BJ (cell line): ENCODE results near the gene ARHGAP24. TPM values are rescaled to one million over a fixed set of nuclear protein-coding genes. Genes with fewer than 3 reads are reported as not detected.

Experiments
- CTCF ChIA-PET: fragments of 350-600 bp; formaldehyde crosslinking; extraction: SDS; loops from one replicate; lab custom pipeline; 2021; ENCODE audit warnings: antibody characterized with exemption, inconsistent platforms; lab: Yijun Ruan, JAX
- POLR2A ChIA-PET: fragments of 300-600 bp; sonication (Branson Sonifier 250); formaldehyde crosslinking; extraction: SDS; loops from one replicate; lab custom pipeline; 2021; ENCODE audit warnings: antibody characterized with exemption; lab: Charles Lee
- DNase-seq: peaks from one replicate; pipeline ENCODE4 v3.0.0-alpha.2; 2011; ENCODE audit warnings: low read depth
- H3K27me3 ChIP-seq: 2 replicates; pipeline ENCODE4 v1.6.0; 2011; ENCODE audit warnings: low read length; ENCODE audit not compliant: control insufficient read depth, insufficient read depth
- H3K36me3 ChIP-seq: 2 replicates; pipeline ENCODE4 v1.5.1; 2011; ENCODE audit warnings: low read length; ENCODE audit not compliant: control insufficient read depth, insufficient read depth
- H3K4me3 ChIP-seq: 2 replicates; pipeline ENCODE4 v1.5.1; 2011; ENCODE audit warnings: low read depth, mild to moderate bottlenecking, control low read depth, low read length
- CTCF ChIP-seq: IDR thresholded peaks from 2 replicates; pipeline ENCODE4 v1.5.1; 2011; ENCODE audit warnings: low read depth, mild to moderate bottlenecking, control low read depth, inconsistent platforms, low read length, moderate library complexity; ENCODE audit not compliant: insufficient read depth
- polyA plus RNA-seq: library from polyadenylated mRNA; depleted of rRNA; stranded (reverse); fragments of >200 nt; gene quantifications from 2 replicates; pipeline ENCODE4 v1.2.3, GENCODE V29; 2011

The ARHGAP24 gene
- polyA plus RNA-seq, 1 experiment = 17.7 TPM

GRCh38 chr4:85854546-85854945 is 379.6 kb downstream of the ARHGAP24 start:
- CTCF ChIA-PET = no interaction called here
- Histone ChIP-seq H3K27me3 (no peaks in the 10 kb centered on the region), H3K36me3 (no peaks in the 10 kb centered on the region), H3K4me3 (no peak overlapping the region)
- no peak for DNase-seq
- no peak for TF ChIP-seq CTCF
- POLR2A ChIA-PET = no interaction called here

GRCh38 chr4:85860066-85860740 is 385.3 kb downstream of the ARHGAP24 start:
- no peak overlapping the region for H3K4me3 ChIP-seq
- no peak for TF ChIP-seq CTCF
- no peaks in the 10 kb centered on the region for H3K27me3 ChIP-seq
- no peaks in the 10 kb centered on the region for H3K36me3 ChIP-seq
- CTCF ChIA-PET = interaction anchor here (0.7 kb wide), 1 partner anchor 16 kb away, joined by 3 read pairs; no protein-coding TSS in a partner anchor
- POLR2A ChIA-PET = no interaction called here
- DNase-seq = no peak

GRCh38 chr4:85861064-85861765 is 386.3 kb downstream of the ARHGAP24 start:
- Histone ChIP-seq H3K36me3 (no peaks in the 10 kb centered on the region), H3K27me3 (no peaks in the 10 kb centered on the region), H3K4me3 (no peak overlapping the region)
- POLR2A ChIA-PET = no interaction called here
- DNase-seq = no peak
- CTCF ChIA-PET = no interaction called here
- no peak for TF ChIP-seq CTCF

- Histone ChIP-seq H3K4me3 (no peak overlapping the region), H3K36me3 (no peaks in the 10 kb centered on the region), H3K27me3 (no peaks in the 10 kb centered on the region)
- no peak for TF ChIP-seq CTCF
- DNase-seq = no peak
- POLR2A ChIA-PET = no interaction called here
- CTCF ChIA-PET = interaction anchor here (0.5 kb wide), 1 partner anchor 81 kb away, joined by 3 read pairs; no protein-coding TSS in a partner anchor
Observed at GRCh38 chr4:85862896-85863295, 387.9 kb downstream of the ARHGAP24 start.
